AG04450 (cell line): ENCODE data around the gene TSKU. TPM values are rescaled to one million over a fixed set of nuclear protein-coding genes. Genes with fewer than 3 reads are reported as not detected.

Experiments used
- CTCF ChIA-PET: fragments of 300-600, 350-600 bp; formaldehyde crosslinking; extraction: SDS; loops from one replicate; lab custom pipeline; 2022; ENCODE audit warnings: antibody characterized with exemption, inconsistent platforms; lab: Charles Lee
- POLR2A ChIA-PET: fragments of 350-600 bp; formaldehyde crosslinking; extraction: SDS; loops from one replicate; lab custom pipeline; 2021; ENCODE audit warnings: antibody characterized with exemption, inconsistent platforms; lab: Yijun Ruan, JAX
- DNase-seq: peaks from one replicate; pipeline ENCODE4 v3.0.0-alpha.2; 2011; ENCODE audit warnings: low read depth, low spot score
- H3K27ac ChIP-seq: one replicate; pipeline ENCODE4 v1.5.1; 2012; ENCODE audit warnings: low read depth, low read length, control low read depth
- H3K27me3 ChIP-seq: one replicate; pipeline ENCODE4 v1.6.0; 2012; ENCODE audit warnings: low read length; ENCODE audit not compliant: control insufficient read depth, insufficient read depth
- H3K4me3 ChIP-seq: 2 replicates; pipeline ENCODE4 v1.5.1; 2011; ENCODE audit warnings: mild to moderate bottlenecking, low read depth, low read length, control low read depth
- H3K9me3 ChIP-seq: 2 replicates; pipeline ENCODE4 v1.5.1; 2012; ENCODE audit warnings: low read length; ENCODE audit not compliant: control insufficient read depth, insufficient read depth
- CTCF ChIP-seq: IDR thresholded peaks from 2 replicates; pipeline ENCODE4 v1.5.1; 2011; ENCODE audit warnings: low read depth, low read length, control low read depth, inconsistent platforms
- polyA plus RNA-seq: library from polyadenylated mRNA; depleted of rRNA; stranded (reverse); fragments of >200 nt; gene quantifications from 2 replicates; pipeline ENCODE4 v1.2.3, GENCODE V29; 2011

TSKU gene
- polyA plus RNA-seq, 1 experiment = 28.8 TPM

GRCh38 chr11:76839311-76839710 lies 56.2 kb downstream of the TSKU start:
- Histone ChIP-seq H3K27ac (no peak overlapping the region), H3K9me3 (no peaks in the 10 kb centered on the region), H3K27me3 (peaks cover 45% of the 10 kb centered on the region), H3K4me3 (no peak overlapping the region)
- TF ChIP-seq CTCF = no peak
- no peak for DNase-seq
- CTCF ChIA-PET = interaction anchor here (1.0 kb wide), 1 partner anchor 80 kb away, joined by 3 read pairs; no protein-coding TSS in a partner anchor
- POLR2A ChIA-PET = no interaction called here

GRCh38 chr11:76841923-76842452 lies 58.8 kb downstream of the TSKU start:
- no peak for TF ChIP-seq CTCF

GRCh38 chr11:76843907-76844306 lies 60.8 kb downstream of the TSKU start:
- no peaks in the 10 kb centered on the region for H3K9me3 ChIP-seq
- H3K27me3 ChIP-seq = peaks cover 28% of the 10 kb centered on the region
- no peak for TF ChIP-seq CTCF
- CTCF ChIA-PET = no interaction called here
- H3K4me3 ChIP-seq = no peak overlapping the region
- no peak overlapping the region for H3K27ac ChIP-seq
- POLR2A ChIA-PET = no interaction called here
- no peak for DNase-seq

More at GRCh38 chr11:76841923-76842452, 58.8 kb downstream of the TSKU start:
- ChIA-PET POLR2A (no interaction called here), CTCF (interaction anchor here (0.7 to 1.1 kb wide), 2 partner anchors 77 to 108 kb away, joined by 3 to 5 read pairs; no protein-coding TSS in a partner anchor)
- no peak overlapping the region for H3K27ac ChIP-seq
- H3K27me3 ChIP-seq = peaks cover 37% of the 10 kb centered on the region
- H3K4me3 ChIP-seq = no peak overlapping the region
- no peak for DNase-seq
- no peaks in the 10 kb centered on the region for H3K9me3 ChIP-seq

- Histone ChIP-seq H3K27ac (no peak overlapping the region), H3K4me3 (no peak overlapping the region), H3K27me3 (peaks cover 27% of the 10 kb centered on the region), H3K9me3 (no peaks in the 10 kb centered on the region)
- CTCF ChIA-PET = no interaction called here
- no peak for DNase-seq
- TF ChIP-seq CTCF = no peak
- POLR2A ChIA-PET = no interaction called here
Observed at GRCh38 chr11:76844511-76844910, 61.4 kb downstream of the TSKU start.

GRCh38 chr11:76845069-76845468 lies 61.9 kb downstream of the TSKU start:
- no peak overlapping the region for H3K27ac ChIP-seq
- no peak for DNase-seq
- ChIA-PET CTCF (no interaction called here), POLR2A (no interaction called here)
- H3K9me3 ChIP-seq = no peaks in the 10 kb centered on the region
- H3K27me3 ChIP-seq = peaks cover 28% of the 10 kb centered on the region
- no peak overlapping the region for H3K4me3 ChIP-seq
- no peak for TF ChIP-seq CTCF
